ENCODE results near the gene XIRP2. TPM values are rescaled to one million over a fixed set of nuclear protein-coding genes. Genes with fewer than 3 reads are reported as not detected.
A peak's percentile ranks its signal among the peaks of the same experiment; 100 is the strongest.
"Not testable (repeated sequence)": the region's sequence is repeated elsewhere in the genome, so short reads cannot be mapped to it uniquely, and the experiment has no call there.

The XIRP2 gene
- total RNA-seq, 1 donor from 2014 or later: 2.9 TPM

DNA sequence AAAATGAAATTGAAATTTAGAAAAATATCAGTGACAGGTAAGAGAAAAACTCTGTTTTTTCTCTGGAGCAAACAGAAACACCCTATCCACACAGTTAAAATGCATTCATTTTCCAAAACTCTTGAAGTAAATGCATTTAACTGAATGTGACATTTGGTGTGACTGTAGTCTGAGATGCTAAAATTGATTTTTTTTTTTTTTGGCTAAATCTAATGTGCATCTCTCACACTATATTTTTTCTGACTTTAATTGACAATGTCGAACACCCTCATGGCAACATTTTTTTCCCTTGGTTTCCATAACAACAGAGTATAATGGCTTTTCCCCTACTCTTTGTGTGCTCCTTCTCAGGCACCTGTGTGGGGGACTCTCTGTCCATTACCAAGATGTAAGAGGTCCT lies 366.4 kb downstream of the XIRP2 start:
- intact Hi-C loops (cut with DNase I): no loop called here
- ATAC-seq: no peak
- no peak for DNase-seq (ENCODE audit: low spot score)

DNA sequence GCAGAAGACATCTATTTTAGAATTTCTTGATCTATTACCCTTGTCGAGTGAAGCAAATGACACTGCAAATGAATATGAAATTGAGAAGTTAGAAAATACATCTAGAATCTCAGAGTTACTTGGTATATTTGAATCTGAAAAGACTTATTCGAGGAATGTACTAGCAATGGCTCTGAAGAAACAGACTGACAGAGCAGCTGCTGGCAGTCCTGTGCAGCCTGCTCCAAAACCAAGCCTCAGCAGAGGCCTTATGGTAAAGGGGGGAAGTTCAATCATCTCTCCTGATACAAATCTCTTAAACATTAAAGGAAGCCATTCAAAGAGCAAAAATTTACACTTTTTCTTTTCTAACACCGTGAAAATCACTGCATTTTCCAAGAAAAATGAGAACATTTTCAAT lies 370.4 kb downstream of the XIRP2 start:
- no peak for ATAC-seq
- no peak for DNase-seq (ENCODE audit: low spot score)
- intact Hi-C loops (cut with DNase I): no loop called here

DNA sequence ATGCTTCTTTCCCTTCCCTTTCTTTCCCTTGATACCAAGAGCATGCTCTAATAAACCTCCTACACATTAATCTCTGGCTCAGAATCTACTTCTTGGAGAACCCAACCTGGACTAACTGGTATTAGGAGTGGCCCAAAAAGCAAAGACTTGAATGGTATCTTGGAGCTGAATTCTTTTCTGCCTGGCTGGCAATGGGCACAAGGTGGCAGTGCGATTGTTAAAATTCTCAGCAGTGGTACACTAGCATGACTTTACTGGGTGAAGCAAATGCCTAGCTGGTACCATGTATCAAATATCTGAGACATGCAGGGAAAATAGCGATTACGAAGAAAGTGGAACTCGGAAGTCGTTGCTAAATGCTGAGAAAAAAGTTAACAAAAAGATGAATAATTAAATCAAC lies 376.1 kb downstream of the XIRP2 start:
- intact Hi-C loops (cut with DNase I): no loop called here
- ATAC-seq (no peak), DNase-seq (ENCODE audit: low spot score) (no peak)

DNA sequence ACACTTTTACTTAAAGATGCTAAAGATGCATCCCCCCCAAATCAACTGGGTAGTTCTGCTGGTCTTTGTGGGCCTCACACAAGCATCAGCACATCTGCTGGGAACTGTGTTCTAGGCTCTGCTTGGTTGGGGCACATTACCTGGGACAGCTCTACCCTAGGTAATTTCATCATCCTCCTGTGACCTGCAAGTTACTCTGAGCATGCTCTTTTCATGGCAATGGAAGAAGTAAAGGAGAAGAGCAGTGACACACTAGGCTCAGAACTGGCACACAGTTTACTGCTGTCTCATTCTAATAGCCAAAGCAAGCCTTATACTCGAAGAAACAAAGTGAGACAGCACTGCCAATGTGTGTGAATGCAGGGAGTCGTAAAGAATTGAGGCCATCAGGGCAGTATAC lies 376.7 kb downstream of the XIRP2 start:
- intact Hi-C loops (cut with DNase I): no loop called here
- no peak for ATAC-seq

DNA sequence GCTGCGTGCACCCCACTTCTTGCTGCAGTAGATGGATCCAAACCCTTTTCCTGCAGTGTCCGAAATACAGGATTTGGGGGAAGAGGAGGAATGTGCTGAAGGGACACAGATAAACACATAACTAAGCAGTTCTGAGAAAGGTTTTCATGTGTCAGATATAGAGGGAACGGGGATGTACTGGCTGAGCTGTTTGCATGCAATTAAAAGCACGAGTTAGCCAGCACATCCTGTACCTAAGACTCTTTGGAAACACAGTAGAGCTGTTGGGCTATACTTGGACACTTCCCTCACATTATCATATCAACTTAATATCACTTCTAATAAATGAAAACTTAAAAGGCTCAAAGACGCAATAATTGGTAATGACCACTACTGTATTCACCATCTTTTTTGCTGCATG lies 377.4 kb downstream of the XIRP2 start:
- DNase-seq (ENCODE audit: low spot score) (no peak), ATAC-seq (no peak)
- intact Hi-C loops (cut with DNase I): no loop called here

More for the DNA sequence above, 376.7 kb downstream of the XIRP2 start:
- no peak for DNase-seq (ENCODE audit: low spot score)

DNA sequence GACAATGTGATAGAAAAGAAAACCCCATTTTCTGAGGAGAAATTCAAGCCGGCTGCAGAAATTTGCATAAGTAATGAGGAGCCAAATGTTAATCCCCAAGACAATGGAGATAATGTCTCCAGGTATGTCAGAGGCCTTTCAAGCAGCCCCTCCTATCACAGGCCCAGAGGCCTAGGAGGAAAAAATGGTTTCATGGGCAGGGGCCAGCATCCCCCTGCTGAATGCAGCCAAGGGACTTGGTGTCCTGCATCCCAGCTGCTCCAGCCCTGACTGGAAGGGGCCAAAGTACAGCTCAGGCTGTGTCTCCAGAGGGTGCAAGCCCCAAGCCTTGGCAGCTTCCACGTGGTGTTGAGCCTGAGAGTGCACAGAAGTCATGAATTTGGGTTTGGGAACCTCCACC lies 380.0 kb downstream of the XIRP2 start:
- intact Hi-C loops (cut with DNase I); ATAC-seq; DNase-seq (ENCODE audit: low spot score): not testable (repeated sequence)

DNA sequence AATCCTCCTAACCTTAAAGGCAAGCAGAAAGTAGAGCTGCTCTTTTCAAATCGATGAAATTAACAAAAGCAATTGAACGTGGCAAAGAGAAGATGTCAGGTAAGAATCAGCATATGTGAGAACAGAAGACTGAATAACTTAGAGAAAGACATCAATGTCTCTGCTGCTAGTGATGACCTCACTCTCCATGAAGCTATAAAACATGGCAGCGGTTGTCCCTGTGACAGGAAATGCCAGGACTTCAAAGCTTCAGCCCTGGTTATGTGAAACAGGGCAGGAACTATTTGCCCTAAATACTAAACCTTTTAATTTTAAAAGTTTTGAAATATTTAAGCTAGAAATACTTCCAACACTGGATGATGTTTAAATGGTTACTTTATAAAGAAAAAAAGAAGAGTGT lies 383.7 kb downstream of the XIRP2 start:
- DNase-seq (ENCODE audit: low spot score) (no peak), ATAC-seq (no peak)
- intact Hi-C loops (cut with DNase I): no loop called here

DNA sequence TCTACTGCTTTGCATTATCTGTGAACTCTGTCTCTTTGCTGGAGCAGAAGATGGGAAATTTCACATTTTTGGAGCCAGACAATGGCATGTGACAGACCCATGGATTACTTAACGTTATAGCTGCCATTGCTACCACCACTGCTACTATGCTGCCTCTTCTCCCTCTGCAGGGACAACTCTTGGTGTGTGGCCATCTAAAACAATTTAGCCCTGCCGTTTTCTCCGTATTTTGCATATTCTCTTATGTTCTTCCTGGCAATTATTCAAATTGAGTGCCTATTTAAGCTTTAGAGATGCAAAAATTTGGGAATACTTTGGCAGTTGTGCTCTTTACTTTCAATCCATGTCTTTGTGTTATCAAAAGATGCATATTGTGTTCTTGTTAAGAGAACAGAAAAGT lies 386.8 kb downstream of the XIRP2 start:
- DNase-seq (ENCODE audit: low spot score) (no peak), ATAC-seq (no peak)
- intact Hi-C loops (cut with DNase I): no loop called here

DNA sequence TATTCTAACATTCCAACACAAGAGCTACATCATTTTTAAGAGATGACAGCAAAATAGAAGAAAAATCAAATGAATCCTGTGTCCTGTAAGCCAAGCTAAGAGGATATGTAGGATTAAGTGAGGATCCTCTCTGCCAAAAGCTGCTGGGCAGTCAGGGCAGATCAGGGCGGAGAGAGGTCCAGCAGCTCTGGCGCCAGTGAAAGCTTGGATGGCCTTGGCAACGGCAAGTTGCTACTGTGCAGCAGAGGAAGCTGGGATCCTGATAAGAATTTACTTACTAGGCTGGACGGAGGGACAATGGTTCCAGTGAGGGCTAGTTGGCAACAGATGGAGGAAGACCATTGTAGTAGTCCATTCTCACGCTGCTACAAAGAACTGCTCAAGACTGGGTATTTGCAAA lies 391.5 kb downstream of the XIRP2 start:
- DNase-seq (ENCODE audit: low spot score) (no peak), ATAC-seq (no peak)
- intact Hi-C loops (cut with DNase I): no loop called here

DNA sequence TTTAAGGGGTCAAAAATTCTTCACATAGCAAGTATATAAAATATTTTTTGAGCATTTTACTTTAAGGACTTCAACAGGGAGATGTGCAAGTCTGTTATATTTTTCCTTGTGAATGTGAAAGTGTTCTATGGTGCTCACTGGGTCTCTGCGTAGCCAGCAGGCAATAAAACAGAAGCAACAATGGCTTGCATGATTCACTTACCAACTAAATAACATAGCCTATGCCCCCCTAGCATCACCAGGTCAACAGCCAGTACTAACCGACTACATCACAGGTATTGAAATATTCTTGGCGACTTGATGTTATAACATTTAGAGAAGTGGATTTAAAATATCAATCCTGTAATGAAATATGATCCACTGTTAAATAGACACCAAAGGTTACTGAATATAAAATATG lies 398.9 kb downstream of the XIRP2 start:
- intact Hi-C loops (cut with DNase I): no loop called here
- ATAC-seq (no peak), DNase-seq (ENCODE audit: low spot score) (no peak)

DNA sequence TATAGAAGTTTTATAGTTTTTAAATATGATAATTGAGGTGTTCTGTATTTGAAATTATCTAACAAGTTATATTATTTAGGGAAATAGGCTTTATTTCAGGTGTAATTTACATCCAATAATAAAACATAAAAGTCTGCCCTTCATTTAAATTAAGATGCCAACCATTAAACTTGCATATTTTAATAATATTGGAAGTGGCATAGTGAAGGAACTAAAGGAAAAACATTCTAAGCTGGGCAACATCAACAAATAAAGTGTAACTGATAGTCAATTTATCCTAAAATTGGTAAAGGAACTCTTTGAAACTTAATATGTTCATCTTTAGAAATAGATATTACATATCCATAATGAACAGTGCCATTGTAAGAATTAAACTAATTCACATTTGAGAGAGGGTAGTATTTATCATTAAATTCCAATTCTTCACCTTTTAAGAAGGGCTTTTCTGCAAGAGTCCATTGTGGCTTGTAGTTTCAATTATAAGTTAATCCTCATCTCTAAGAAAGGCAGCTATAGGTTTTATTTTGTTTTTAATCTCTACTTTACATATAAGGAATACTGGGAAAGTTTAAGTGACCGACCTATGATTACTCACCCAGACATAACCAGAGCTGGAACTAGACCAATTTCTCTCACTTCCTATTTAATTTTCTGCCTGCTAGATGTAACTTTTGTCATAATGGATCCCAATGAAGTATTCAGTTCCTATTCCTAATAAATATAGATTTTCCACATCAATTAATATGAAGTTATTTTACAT lies 401.6 kb downstream of the XIRP2 start:
- intact Hi-C loops (cut with DNase I): no loop called here
- no peak for ATAC-seq
- DNase-seq (ENCODE audit: low spot score): no peak

DNA sequence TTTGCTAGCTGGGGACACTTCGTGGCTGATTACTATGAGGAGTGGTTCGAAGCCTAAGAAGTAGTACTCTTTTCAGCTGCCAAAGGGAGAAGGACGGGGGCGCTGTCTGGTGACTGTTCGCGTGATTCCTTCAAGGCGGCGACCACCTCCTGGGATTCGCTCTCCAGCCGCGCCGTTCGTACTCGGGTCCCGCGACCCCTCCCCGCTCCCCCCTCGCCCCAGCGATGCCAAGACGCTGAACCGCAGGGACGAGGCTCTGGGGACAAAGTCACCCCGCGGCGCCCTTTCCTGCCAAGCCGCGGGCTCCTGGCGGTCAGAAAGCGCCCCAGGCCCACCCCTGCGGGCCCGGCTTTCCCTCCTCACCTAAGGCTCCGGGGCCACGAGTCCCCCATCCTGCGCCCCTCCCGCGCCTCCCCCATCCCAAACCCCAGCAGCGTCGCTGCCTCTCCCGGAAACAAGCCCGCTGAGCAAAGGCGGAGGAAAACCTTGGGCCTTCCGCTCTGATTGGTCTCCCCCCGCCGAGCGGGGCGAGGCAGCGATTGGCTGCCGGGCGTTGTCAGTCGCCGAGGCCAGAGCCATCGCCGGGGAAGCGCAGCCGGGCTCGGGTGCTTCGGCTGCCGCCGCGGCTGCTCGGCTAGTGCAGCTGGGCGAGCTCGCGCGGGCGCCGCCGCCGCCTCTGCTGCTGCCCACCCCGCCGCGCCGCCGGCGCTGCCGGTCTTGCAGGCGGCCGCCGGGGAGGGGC lies 404.3 kb downstream of the XIRP2 start, which contains the start of gene B3GALT1:
TSS of gene B3GALT1 (plus strand) at position 572 of the 742 bp plus-strand sequence.
- intact Hi-C loops (cut with DNase I): no loop called here
- peak; percentile 90 for DNase-seq (ENCODE audit: low spot score)
- ATAC-seq: peak; percentile 98

DNA sequence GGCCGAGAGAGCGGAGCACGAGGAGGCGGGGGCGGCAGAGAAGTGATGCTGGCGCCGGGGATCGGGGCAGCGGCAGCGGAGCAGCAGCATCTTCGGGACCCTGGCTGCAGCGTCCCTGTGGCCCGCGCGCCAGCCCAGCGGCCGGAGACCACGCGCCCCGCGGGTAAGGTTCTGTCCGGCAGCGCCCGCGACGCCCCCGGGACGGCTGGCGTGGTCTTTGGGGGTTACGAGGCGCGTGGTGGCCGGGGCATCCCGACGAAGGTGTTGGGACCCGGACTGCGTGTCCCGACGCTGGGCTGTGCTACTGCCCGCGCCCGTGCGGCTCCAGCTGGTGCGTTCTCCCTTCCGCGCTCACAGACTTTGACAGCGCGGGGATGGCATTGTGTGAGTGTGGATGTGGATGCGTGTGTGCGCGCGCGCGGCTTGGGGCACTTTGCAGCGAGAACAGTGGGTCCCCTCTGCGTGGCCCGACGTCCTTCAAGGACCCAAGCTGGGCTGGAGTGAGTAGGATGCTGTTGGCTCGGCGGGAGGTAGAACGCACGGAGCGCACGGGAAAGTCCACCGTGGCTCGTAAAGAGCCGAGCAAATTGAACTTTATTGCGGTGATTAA lies 405.0 kb downstream of the XIRP2 start:
- DNase-seq (ENCODE audit: low spot score) (no peak), ATAC-seq (peak; percentile 35)
- intact Hi-C loops (cut with DNase I): no loop called here

DNA sequence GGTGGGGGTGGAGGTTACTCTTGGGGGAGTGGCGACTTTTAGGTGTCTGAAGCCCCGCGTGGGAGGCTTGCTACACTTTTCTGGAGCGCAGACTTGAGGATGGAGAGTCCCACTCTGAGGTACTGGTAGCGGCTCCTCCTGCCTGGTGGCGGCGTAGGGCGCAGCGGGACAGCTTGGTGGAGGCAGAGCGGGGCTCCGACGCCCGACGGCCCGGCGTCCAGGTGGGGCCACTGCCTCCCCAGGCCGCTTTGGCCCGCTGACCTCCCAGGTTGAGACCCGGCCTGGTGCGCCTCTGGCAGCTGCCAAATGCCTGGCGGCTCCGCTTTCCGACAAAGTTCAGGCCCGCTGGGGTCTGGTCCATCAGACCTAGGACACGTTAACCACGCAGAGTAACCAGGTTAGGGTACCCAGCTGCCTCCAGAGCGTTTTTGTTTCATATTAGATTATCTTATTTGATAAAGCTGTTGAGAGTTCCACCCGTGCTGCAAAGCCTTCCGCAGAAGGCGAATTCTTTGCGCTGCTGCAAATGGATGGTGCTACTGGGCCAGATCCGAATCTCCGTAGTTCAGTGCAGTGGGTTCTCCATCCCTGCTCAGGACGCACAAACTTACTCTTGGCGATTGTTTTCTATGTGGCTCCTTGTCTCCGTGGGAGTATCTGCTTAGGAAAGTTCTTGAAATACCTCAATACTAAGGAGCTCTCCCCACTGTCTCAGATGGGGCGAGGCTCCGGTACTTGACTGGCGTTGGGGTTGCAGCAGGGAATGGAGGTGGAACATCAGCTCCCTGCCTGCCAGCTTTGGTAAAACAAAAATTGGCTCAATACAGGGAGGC lies 405.9 kb downstream of the XIRP2 start:
- ATAC-seq: peak; percentile 48
- intact Hi-C loops (cut with DNase I): no loop called here
- DNase-seq (ENCODE audit: low spot score): peak; percentile 60

DNA sequence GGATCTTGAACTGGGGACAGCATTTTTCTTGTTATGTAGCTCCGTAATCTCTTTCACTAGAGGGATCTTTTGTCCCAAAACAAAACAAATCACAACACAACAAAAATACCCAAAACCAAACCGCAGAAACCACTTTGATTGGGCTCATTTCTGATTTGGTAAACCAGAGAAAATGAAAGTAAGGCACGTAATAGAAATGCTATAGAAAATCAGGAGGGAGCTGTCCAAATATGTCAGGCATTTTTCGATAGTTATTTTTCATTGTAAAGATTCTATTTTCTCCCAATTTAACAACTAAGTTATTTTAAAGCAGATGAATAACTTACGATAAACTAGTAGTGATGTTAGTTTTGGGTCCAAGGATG lies 406.5 kb downstream of the XIRP2 start:
- DNase-seq (ENCODE audit: low spot score) (no peak), ATAC-seq (no peak)
- intact Hi-C loops (cut with DNase I): no loop called here

DNA sequence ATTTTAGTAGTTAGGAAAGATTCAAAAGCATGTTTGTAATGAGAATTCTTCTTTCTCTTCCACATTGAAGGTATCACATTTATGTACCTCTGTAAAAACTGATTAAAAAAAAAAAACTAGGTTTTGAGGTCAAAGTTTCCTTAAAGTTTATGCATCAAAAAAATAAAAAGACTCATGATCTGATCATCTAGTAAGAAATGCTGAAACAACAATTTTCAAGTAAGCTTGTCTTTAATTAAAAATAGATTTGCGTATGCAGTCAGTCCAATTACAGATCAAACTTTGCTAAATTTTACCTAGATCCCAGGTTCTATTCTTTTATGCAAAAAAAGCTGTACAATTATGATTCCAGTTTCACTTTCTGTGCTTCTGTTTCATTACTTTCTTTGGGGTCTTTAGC lies 409.0 kb downstream of the XIRP2 start:
- intact Hi-C loops (cut with DNase I): no loop called here
- ATAC-seq: no peak
- DNase-seq (ENCODE audit: low spot score): no peak

DNA sequence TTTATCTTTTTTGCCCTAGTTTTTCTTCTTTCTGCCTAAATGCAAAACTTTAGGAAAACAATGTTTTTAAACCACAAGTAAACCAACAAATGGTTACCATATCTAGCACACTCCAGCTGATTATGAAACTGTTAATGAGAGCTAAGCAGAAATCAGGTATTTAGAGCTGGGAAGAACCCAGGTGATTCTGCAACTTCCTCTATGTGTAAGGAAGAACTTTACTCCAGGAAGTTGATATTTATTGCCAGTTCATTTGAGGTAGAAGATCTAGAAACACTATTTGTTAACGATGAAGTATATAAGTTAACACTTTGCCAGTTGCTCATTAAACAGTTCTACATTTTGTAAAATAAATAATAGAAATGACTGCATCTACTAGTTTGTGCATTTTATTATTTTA lies 409.7 kb downstream of the XIRP2 start:
- intact Hi-C loops (cut with DNase I): no loop called here

More for the DNA sequence above, 409.7 kb downstream of the XIRP2 start:
- DNase-seq (ENCODE audit: low spot score): no peak
- ATAC-seq: no peak

All from sciatic nerve (tissue), 2 donors.